ENCODE data around the gene CHRND. TPM values are rescaled to one million over a fixed set of nuclear protein-coding genes. Genes with fewer than 3 reads are reported as not detected.

Gene CHRND
- total and polyA plus RNA-seq, 9 donors, result 83.7 to 163 (median 138) TPM

GRCh38 chr2:232493701-232494474, 32.1 kb upstream of the CHRND start:
- 62% methylated on average over 7 of the region's 10 CpGs for WGBS (ENCODE audit: insufficient coverage)
- no peaks in the 10 kb centered on the region for H3K4me1 ChIP-seq (ENCODE audit: control insufficient read depth, insufficient read depth, low read length)
- DNase-seq, result no peak
- H3K36me3 ChIP-seq (ENCODE audit: control insufficient read depth, insufficient read depth, low read length), result no peaks in the 10 kb centered on the region
- H3K9me3 ChIP-seq (replicated peaks; ENCODE audit: control insufficient read depth, low read depth, low read length), result no peaks in the 10 kb centered on the region
- peaks cover 32% of the 10 kb centered on the region for H3K27me3 ChIP-seq (ENCODE audit: control insufficient read depth, insufficient read depth, low read length)
- no peak overlapping the region for H3K27ac ChIP-seq (ENCODE audit: low read length)
- no peak overlapping the region for H3K4me3 ChIP-seq (ENCODE audit: low read length)

- Histone ChIP-seq H3K27ac (ENCODE audit: low read length) (no peak overlapping the region), H3K27me3 (ENCODE audit: control insufficient read depth, insufficient read depth, low read length) (peaks cover 27% of the 10 kb centered on the region), H3K9me3 (replicated peaks; ENCODE audit: control insufficient read depth, low read depth, low read length) (no peaks in the 10 kb centered on the region), H3K4me1 (ENCODE audit: control insufficient read depth, insufficient read depth, low read length) (no peaks in the 10 kb centered on the region), H3K4me3 (ENCODE audit: low read length) (no peak overlapping the region), H3K36me3 (ENCODE audit: control insufficient read depth, insufficient read depth, low read length) (no peaks in the 10 kb centered on the region)
- DNase-seq, result no peak
- WGBS (ENCODE audit: insufficient coverage), result no CpG with 5 or more reads among the region's 5 CpGs
Observed at GRCh38 chr2:232494542-232494941, 31.4 kb upstream of the CHRND start.

- H3K27me3 ChIP-seq (ENCODE audit: control insufficient read depth, insufficient read depth, low read length), result peaks cover 19% of the 10 kb centered on the region
- no peaks in the 10 kb centered on the region for H3K9me3 ChIP-seq (replicated peaks; ENCODE audit: control insufficient read depth, low read depth, low read length)
- 76% methylated on average over 7 of the region's 7 CpGs for WGBS (ENCODE audit: insufficient coverage)
- H3K36me3 ChIP-seq (ENCODE audit: control insufficient read depth, insufficient read depth, low read length), result no peaks in the 10 kb centered on the region
- no peaks in the 10 kb centered on the region for H3K4me1 ChIP-seq (ENCODE audit: control insufficient read depth, insufficient read depth, low read length)
- no peak overlapping the region for H3K4me3 ChIP-seq (ENCODE audit: low read length)
- DNase-seq, result no peak
- H3K27ac ChIP-seq (ENCODE audit: low read length), result no peak overlapping the region
Observed at GRCh38 chr2:232495292-232495691, 30.7 kb upstream of the CHRND start.

- H3K4me3 ChIP-seq (ENCODE audit: low read length), result no peak overlapping the region
Observed at GRCh38 chr2:232496501-232497270, 29.3 kb upstream of the CHRND start.

GRCh38 chr2:232497348-232497747, 28.6 kb upstream of the CHRND start:
- DNase-seq, result no peak
- H3K27ac ChIP-seq (ENCODE audit: low read length), result no peak overlapping the region
- H3K27me3 ChIP-seq (ENCODE audit: control insufficient read depth, insufficient read depth, low read length), result peaks cover 28% of the 10 kb centered on the region
- H3K4me3 ChIP-seq (ENCODE audit: low read length), result no peak overlapping the region
- peaks cover 5% of the 10 kb centered on the region for H3K4me1 ChIP-seq (ENCODE audit: control insufficient read depth, insufficient read depth, low read length)
- no peaks in the 10 kb centered on the region for H3K36me3 ChIP-seq (ENCODE audit: control insufficient read depth, insufficient read depth, low read length)
- WGBS (ENCODE audit: insufficient coverage), result 30% methylated on average over 2 of the region's 13 CpGs
- H3K9me3 ChIP-seq (replicated peaks; ENCODE audit: control insufficient read depth, low read depth, low read length), result no peaks in the 10 kb centered on the region

More at GRCh38 chr2:232496501-232497270, 29.3 kb upstream of the CHRND start:
- 63% methylated on average over 13 of the region's 20 CpGs for WGBS (ENCODE audit: insufficient coverage)
- no peaks in the 10 kb centered on the region for H3K9me3 ChIP-seq (replicated peaks; ENCODE audit: control insufficient read depth, low read depth, low read length)
- H3K36me3 ChIP-seq (ENCODE audit: control insufficient read depth, insufficient read depth, low read length), result no peaks in the 10 kb centered on the region
- H3K4me1 ChIP-seq (ENCODE audit: control insufficient read depth, insufficient read depth, low read length), result peaks cover under 1% of the 10 kb centered on the region
- no peak for DNase-seq
- H3K27me3 ChIP-seq (ENCODE audit: control insufficient read depth, insufficient read depth, low read length), result peaks cover 27% of the 10 kb centered on the region
- no peak overlapping the region for H3K27ac ChIP-seq (ENCODE audit: low read length)

GRCh38 chr2:232498452-232498851, 27.5 kb upstream of the CHRND start:
- Histone ChIP-seq H3K4me3 (ENCODE audit: low read length) (no peak overlapping the region), H3K27ac (ENCODE audit: low read length) (no peak overlapping the region), H3K27me3 (ENCODE audit: control insufficient read depth, insufficient read depth, low read length) (peaks cover 38% of the 10 kb centered on the region), H3K9me3 (replicated peaks; ENCODE audit: control insufficient read depth, low read depth, low read length) (no peaks in the 10 kb centered on the region), H3K4me1 (ENCODE audit: control insufficient read depth, insufficient read depth, low read length) (peaks cover 14% of the 10 kb centered on the region), H3K36me3 (ENCODE audit: control insufficient read depth, insufficient read depth, low read length) (no peaks in the 10 kb centered on the region)
- 85% methylated on average over 3 of the region's 3 CpGs for WGBS (ENCODE audit: insufficient coverage)
- no peak for DNase-seq

- Histone ChIP-seq H3K36me3 (ENCODE audit: control insufficient read depth, insufficient read depth, low read length) (no peaks in the 10 kb centered on the region), H3K4me3 (ENCODE audit: low read length) (no peak overlapping the region), H3K27ac (ENCODE audit: low read length) (no peak overlapping the region), H3K27me3 (ENCODE audit: control insufficient read depth, insufficient read depth, low read length) (peaks cover 59% of the 10 kb centered on the region), H3K4me1 (ENCODE audit: control insufficient read depth, insufficient read depth, low read length) (peaks cover 19% of the 10 kb centered on the region), H3K9me3 (replicated peaks; ENCODE audit: control insufficient read depth, low read depth, low read length) (no peaks in the 10 kb centered on the region)
- no peak for DNase-seq
- 41% methylated on average over 3 of the region's 9 CpGs for WGBS (ENCODE audit: insufficient coverage)
Observed at GRCh38 chr2:232501331-232501771, 24.6 kb upstream of the CHRND start.

GRCh38 chr2:232501794-232502390, 24.1 kb upstream of the CHRND start:
- Histone ChIP-seq H3K27ac (ENCODE audit: low read length) (no peak overlapping the region), H3K4me1 (ENCODE audit: control insufficient read depth, insufficient read depth, low read length) (peaks cover 19% of the 10 kb centered on the region), H3K9me3 (replicated peaks; ENCODE audit: control insufficient read depth, low read depth, low read length) (no peaks in the 10 kb centered on the region), H3K27me3 (ENCODE audit: control insufficient read depth, insufficient read depth, low read length) (peaks cover 63% of the 10 kb centered on the region), H3K4me3 (ENCODE audit: low read length) (no peak overlapping the region), H3K36me3 (ENCODE audit: control insufficient read depth, insufficient read depth, low read length) (no peaks in the 10 kb centered on the region)
- DNase-seq, result no peak
- WGBS (ENCODE audit: insufficient coverage), result 36% methylated on average over 3 of the region's 10 CpGs

- no peak for DNase-seq
- WGBS (ENCODE audit: insufficient coverage), result 8% methylated on average over 11 of the region's 21 CpGs
- H3K27ac ChIP-seq (ENCODE audit: low read length), result no peak overlapping the region
- H3K27me3 ChIP-seq (ENCODE audit: control insufficient read depth, insufficient read depth, low read length), result peaks cover 67% of the 10 kb centered on the region
- H3K36me3 ChIP-seq (ENCODE audit: control insufficient read depth, insufficient read depth, low read length), result no peaks in the 10 kb centered on the region
- peaks cover 19% of the 10 kb centered on the region for H3K4me1 ChIP-seq (ENCODE audit: control insufficient read depth, insufficient read depth, low read length)
- H3K4me3 ChIP-seq (ENCODE audit: low read length), result no peak overlapping the region
- no peaks in the 10 kb centered on the region for H3K9me3 ChIP-seq (replicated peaks; ENCODE audit: control insufficient read depth, low read depth, low read length)
Observed at GRCh38 chr2:232502511-232502910, 23.4 kb upstream of the CHRND start.
